NCI-H1092 (cell line): ENCODE results near the gene TTLL1.
"Not testable (repeated sequence)": the region's sequence is repeated elsewhere in the genome, so short reads cannot be mapped to it uniquely, and the experiment has no call there.

Source experiments
- DNase-seq: peaks from one replicate; lab custom pipeline; 2025; lab: John Stamatoyannopoulos, UW

Gene TTLL1

GRCh38 chr22:43013355-43014315 is 75.6 kb downstream of the TTLL1 start:
- no peak for DNase-seq

- DNase-seq, result no peak
These were observed 76.8 kb downstream of the TTLL1 start for GRCh38 chr22:43012390-43012789.

GRCh38 chr22:43011079-43011478 is 78.1 kb downstream of the TTLL1 start:
- no peak for DNase-seq

GRCh38 chr22:43009444-43009843 is 79.7 kb downstream of the TTLL1 start:
- no peak for DNase-seq

GRCh38 chr22:43008921-43009320 is 80.3 kb downstream of the TTLL1 start:
- DNase-seq, result no peak

- no peak for DNase-seq
These were observed 80.7 kb downstream of the TTLL1 start for GRCh38 chr22:43008509-43008908.

GRCh38 chr22:43007519-43008102 is 81.6 kb downstream of the TTLL1 start:
- no peak for DNase-seq

GRCh38 chr22:43006753-43007152 is 82.4 kb downstream of the TTLL1 start:
- no peak for DNase-seq

GRCh38 chr22:43006016-43006505 is 83.1 kb downstream of the TTLL1 start:
- no peak for DNase-seq

- no peak for DNase-seq
These were observed 84.1 kb downstream of the TTLL1 start for GRCh38 chr22:43005106-43005505.

- DNase-seq, result no peak
These were observed 84.7 kb downstream of the TTLL1 start for GRCh38 chr22:43004362-43005035.

GRCh38 chr22:43002202-43002586 is 87.0 kb downstream of the TTLL1 start:
- DNase-seq, result no peak

- DNase-seq, result no peak
These were observed 87.7 kb downstream of the TTLL1 start for GRCh38 chr22:43001271-43002201.

GRCh38 chr22:43000441-43001175 is 88.6 kb downstream of the TTLL1 start:
- no peak for DNase-seq

GRCh38 chr22:42997582-42998090 is 91.6 kb downstream of the TTLL1 start:
- no peak for DNase-seq

GRCh38 chr22:42996646-42997365 is 92.4 kb downstream of the TTLL1 start:
- DNase-seq, result no peak

GRCh38 chr22:42995654-42996053 is 93.5 kb downstream of the TTLL1 start:
- not testable (repeated sequence) for DNase-seq

GRCh38 chr22:42994917-42995562 is 94.2 kb downstream of the TTLL1 start:
- DNase-seq, result no peak

GRCh38 chr22:42994276-42994916 is 94.8 kb downstream of the TTLL1 start:
- DNase-seq, result no peak
